NB4 (cell line): Measurements from ENCODE around the gene KIRREL3.
A peak's percentile ranks its signal among the peaks of the same experiment; 100 is the strongest.

Experiments
- DNase-seq: peaks from one replicate; pipeline ENCODE4 v3.0.0; 2010; ENCODE audit warnings: low read depth
- H3K4me3 ChIP-seq: one replicate; pipeline ENCODE4 v1.5.1; 2011; ENCODE audit warnings: mild to moderate bottlenecking, low read depth, low read length, moderate library complexity
- MYC ChIP-seq: IDR thresholded peaks from 2 replicates; pipeline ENCODE4 v1.6.1; 2011; ENCODE audit warnings: low read depth, low read length
- POLR2A ChIP-seq: IDR thresholded peaks from 2 replicates; pipeline ENCODE4 v1.6.1; 2011; ENCODE audit warnings: mild to moderate bottlenecking; ENCODE audit not compliant: insufficient read length; ENCODE audit errors: extremely low read depth
- TF ChIP-seq, protein P1 (sequence below): IDR thresholded peaks from one replicate; pipeline ENCODE4 v1.5.1; 2012; ENCODE audit warnings: low read depth, low read length
- TF ChIP-seq, protein P2 (sequence below): IDR thresholded peaks from 2 replicates; pipeline ENCODE4 v1.6.1; 2011; ENCODE audit warnings: low read depth, low read length

Gene KIRREL3

DNA sequence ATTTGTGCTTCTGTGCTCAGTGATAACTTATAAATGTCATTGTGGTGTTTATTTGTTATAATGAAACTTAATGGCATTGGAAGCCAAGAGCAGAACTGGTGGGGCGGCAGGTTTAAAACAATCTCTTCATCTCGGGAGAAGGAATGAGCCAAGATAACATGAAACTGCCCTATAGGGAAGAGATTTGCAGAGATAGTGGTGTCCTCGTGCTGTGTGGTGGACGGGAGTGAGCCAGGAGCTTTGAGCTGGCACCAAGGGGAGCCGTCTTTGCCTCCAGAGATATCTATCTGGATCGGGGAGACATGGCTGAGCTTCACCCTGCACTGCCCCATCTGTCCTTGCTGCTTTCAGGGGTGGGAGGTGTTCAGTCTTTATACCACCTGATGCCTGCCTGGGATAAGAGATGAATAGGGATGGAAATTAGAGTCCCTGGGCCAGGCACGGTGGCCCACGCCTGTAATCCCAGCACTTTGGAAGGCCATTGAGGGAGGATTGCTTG lies 455.5 kb downstream of the KIRREL3 start:
- H3K4me3 ChIP-seq: no peak overlapping the region
- no peak for DNase-seq
- TF ChIP-seq, protein P1, sequence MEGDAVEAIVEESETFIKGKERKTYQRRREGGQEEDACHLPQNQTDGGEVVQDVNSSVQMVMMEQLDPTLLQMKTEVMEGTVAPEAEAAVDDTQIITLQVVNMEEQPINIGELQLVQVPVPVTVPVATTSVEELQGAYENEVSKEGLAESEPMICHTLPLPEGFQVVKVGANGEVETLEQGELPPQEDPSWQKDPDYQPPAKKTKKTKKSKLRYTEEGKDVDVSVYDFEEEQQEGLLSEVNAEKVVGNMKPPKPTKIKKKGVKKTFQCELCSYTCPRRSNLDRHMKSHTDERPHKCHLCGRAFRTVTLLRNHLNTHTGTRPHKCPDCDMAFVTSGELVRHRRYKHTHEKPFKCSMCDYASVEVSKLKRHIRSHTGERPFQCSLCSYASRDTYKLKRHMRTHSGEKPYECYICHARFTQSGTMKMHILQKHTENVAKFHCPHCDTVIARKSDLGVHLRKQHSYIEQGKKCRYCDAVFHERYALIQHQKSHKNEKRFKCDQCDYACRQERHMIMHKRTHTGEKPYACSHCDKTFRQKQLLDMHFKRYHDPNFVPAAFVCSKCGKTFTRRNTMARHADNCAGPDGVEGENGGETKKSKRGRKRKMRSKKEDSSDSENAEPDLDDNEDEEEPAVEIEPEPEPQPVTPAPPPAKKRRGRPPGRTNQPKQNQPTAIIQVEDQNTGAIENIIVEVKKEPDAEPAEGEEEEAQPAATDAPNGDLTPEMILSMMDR: no peak
- TF ChIP-seq POLR2A: no peak
- TF ChIP-seq, protein P2, sequence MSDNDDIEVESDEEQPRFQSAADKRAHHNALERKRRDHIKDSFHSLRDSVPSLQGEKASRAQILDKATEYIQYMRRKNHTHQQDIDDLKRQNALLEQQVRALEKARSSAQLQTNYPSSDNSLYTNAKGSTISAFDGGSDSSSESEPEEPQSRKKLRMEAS: no peak
- no peak for TF ChIP-seq MYC

- H3K4me3 ChIP-seq: no peak overlapping the region
- DNase-seq: peak; percentile 25
- TF ChIP-seq MYC (no peak), POLR2A (no peak)
- TF ChIP-seq, protein P2: no peak
- TF ChIP-seq, protein P1: no peak
Observed at GRCh38 chr11:126544108-126545056, 456.2 kb downstream of the KIRREL3 start.

DNA sequence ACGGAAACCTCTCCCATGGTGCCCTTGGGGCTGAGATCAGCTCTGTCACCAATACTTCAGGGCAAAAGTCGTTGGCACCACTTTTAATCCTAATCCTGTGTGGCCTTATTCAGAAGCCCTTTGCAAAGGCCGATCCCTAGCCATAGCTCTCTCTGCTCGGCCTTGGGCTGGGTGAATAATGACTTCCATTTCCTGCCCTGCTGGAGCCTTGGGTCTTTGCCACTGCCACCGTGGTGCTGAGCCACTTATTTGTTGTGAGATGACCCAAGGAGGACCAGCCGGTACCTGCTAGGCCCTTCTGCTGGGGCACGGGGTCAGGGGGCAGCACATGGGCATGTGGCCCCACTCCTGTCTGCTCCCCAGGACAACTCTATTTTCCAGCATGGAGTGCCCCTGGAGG lies 456.9 kb downstream of the KIRREL3 start:
- TF ChIP-seq, protein P2: no peak
- TF ChIP-seq POLR2A: no peak
- no peak overlapping the region for H3K4me3 ChIP-seq
- no peak for DNase-seq

- DNase-seq: no peak
- TF ChIP-seq, protein P2: no peak
- TF ChIP-seq, protein P1: no peak
- TF ChIP-seq POLR2A (no peak), MYC (no peak)
- H3K4me3 ChIP-seq: no peak overlapping the region
Observed at GRCh38 chr11:126542334-126543015, 458.1 kb downstream of the KIRREL3 start.

DNA sequence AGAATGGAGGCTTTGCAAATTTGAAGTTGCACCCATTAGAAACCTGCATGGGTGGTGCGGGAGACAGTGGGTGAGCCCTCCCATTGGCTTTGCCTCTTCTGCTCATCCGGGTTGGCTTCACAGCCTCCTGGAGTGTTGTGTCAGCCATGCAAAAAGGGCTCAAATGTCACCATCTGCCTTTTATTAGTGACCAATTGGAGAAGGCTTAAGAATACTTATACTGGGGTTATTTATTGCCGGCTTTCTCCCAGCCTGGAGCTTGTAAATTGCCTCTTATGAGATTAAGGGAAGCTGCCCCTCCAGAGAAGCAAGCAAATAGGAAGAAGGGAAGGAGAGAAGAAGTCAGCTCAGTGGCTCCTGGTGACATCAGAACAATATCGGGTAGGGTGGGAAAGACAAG lies 462.5 kb downstream of the KIRREL3 start:
- H3K4me3 ChIP-seq: no peak overlapping the region
- TF ChIP-seq, protein P1: no peak
- no peak for DNase-seq

- TF ChIP-seq POLR2A (no peak), MYC (no peak)
- TF ChIP-seq, protein P1: no peak
- TF ChIP-seq, protein P2: no peak
- DNase-seq: no peak
Observed at GRCh38 chr11:126537492-126537891, 463.1 kb downstream of the KIRREL3 start.

More at GRCh38 chr11:126537492-126537891, 463.1 kb downstream of the KIRREL3 start:
- H3K4me3 ChIP-seq: no peak overlapping the region
